ENCODE data around the gene TBCD. TPM values are rescaled to one million over a fixed set of nuclear protein-coding genes. Genes with fewer than 3 reads are reported as not detected.
A peak's percentile ranks its signal among the peaks of the same experiment; 100 is the strongest.

TBCD gene
- total RNA-seq, 2 experiments from 2014 or later = 155 to 157 TPM

DNA sequence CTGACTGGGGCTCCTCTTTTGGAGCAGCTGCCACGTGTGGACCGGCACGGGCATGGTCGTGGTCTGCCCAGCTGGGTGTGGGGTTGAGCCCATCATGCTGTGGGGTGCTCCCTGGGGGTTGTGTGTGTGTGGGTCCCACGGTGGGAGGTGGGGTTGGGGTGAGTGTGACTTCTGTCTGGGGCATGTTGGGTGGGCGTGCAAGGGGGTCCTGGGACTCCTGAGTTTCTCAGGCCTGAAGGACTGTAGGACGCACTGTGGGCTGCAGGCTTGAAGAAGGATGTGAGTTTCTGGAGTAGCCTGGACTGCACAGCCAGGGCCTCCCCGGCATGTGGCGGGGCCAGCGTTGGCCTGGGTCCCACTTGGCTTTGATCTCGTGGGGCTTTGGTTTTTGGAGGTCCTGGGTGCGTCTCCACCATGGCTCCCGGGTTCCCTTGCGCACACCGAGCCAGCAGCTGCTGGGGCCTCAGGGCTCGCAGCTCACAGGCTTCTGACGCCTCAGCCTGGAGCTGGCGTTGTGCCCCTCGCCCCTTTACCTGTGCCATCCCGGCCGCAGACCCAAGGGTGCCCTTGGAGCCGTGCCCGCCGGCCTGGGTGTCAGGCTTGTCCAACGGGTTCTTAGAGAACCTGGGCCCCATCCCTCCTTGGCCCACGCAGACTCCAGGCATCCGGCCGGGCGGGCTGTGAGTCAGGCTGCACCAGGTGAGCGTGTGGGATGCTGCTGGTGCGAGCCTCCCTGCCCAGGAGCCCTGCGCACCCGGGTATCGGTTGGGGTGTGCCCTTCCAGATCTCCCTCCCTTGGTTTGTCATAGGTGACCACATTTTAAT is 122.4 kb downstream of the TBCD start:
- H3K36me3 Mint-ChIP-seq (ENCODE audit: low read depth) = peaks cover 27% of the 10 kb centered on the region
- H3K9me3 Mint-ChIP-seq = no peaks in the 10 kb centered on the region
- no peak for DNase-seq
- no peaks in the 10 kb centered on the region for H3K27me3 Mint-ChIP-seq
- H3K4me1 Mint-ChIP-seq = peaks cover 56% of the 10 kb centered on the region
- POLR2A ChIA-PET = no interaction called here
- no peak overlapping the region for H3K27ac Mint-ChIP-seq
- CTCF ChIA-PET = interaction anchor here (1.0 to 1.7 kb wide), 6 partner anchors 10 to 92 kb away, joined by 3 to 4 read pairs (median 3); no protein-coding TSS in a partner anchor
- H3K4me3 Mint-ChIP-seq = no peak overlapping the region

DNA sequence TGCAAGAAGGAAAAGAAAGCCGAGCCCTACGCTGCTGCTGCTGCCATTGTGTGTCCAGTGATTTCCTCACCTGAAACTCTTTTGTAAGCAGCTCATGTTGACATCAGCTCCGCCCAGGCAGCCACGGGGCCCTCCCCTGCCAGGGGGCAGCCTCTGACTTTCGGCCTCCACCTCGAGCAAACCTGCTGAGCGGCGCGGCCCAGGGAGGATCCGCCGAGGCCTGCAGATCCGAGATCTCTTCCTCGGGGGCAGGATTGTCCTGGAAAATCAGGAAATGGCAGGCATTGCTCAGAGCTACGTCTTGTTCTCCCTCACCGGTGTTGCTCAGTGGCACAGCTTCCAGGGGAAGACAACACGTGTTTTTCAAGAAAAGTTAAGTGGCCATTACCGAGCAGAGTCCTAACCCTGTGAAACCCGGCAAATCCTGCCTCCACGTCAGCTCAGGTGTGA is 123.6 kb downstream of the TBCD start:
- Mint-ChIP-seq H3K27ac (no peak overlapping the region), H3K9me3 (no peaks in the 10 kb centered on the region), H3K27me3 (no peaks in the 10 kb centered on the region), H3K4me1 (peaks cover 60% of the 10 kb centered on the region), H3K4me3 (no peak overlapping the region), H3K36me3 (ENCODE audit: low read depth) (peaks cover 35% of the 10 kb centered on the region)
- no peak for DNase-seq
- ChIA-PET CTCF (interaction anchor here (1.0 to 1.9 kb wide), 8 partner anchors 9 to 93 kb away, joined by 3 to 7 read pairs (median 3); no protein-coding TSS in a partner anchor), POLR2A (no interaction called here)

DNA sequence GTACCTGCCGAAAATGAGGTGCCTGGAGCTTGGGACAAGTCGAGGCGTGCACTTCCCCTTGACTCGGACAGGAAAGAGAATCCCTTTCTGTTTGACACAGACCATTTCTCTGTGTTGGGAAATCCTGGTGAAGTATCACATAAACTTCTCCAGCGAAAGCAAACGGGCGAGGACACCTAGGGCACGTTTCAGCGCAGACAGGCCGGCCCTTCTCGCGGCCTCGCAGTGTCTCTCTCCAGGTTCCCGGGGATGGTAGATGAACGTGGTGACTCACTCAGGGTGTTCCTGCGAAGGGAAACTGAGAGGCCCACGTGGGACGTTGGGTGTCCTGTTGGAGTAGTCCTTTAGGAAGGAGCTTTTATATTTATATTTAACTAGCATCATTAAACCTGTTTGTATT is 124.3 kb downstream of the TBCD start:
- Mint-ChIP-seq H3K27me3 (no peaks in the 10 kb centered on the region), H3K4me3 (no peak overlapping the region), H3K9me3 (no peaks in the 10 kb centered on the region), H3K27ac (no peak overlapping the region), H3K4me1 (peaks cover 57% of the 10 kb centered on the region), H3K36me3 (ENCODE audit: low read depth) (peaks cover 30% of the 10 kb centered on the region)
- no peak for DNase-seq
- POLR2A ChIA-PET = no interaction called here
- CTCF ChIA-PET = interaction anchor here (0.8 to 1.9 kb wide), 5 partner anchors 9 to 32 kb away, joined by 3 to 7 read pairs (median 4); no protein-coding TSS in a partner anchor

DNA sequence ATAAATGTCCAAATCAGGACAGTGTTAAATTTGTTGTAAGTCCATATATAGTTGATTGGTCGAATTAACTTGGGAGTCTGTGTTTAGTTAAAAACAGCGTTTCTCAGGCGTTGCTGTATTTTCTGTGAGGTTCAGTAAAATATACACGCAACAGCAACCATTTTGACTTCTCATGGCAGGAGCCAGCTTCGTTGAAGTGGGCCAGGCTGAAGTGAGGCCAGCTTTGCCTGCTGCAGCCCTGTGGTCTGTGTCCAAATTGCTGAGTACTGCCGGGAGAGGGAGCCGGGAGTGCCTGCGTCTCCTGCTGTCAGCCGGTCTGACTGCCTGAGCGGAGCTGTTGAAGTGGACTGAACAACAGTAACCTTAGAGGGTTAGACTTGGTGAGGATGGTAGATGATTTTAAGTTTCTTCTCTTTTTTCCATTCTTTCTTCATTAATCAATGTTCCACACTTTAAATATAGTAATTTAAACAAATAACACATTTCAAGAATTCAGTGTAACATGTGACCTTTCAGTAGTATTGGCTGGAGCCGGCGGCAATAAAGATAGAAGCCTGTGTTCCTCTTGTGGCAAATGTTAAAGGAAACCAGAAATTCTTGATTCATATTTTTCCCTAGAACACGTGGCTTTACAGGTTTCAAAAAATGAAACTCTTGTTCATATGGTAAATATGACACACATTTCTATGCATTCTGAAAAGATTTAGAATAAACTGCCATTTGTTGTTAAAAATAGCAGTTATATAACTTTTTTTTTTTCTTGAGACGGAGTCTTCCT is 124.9 kb downstream of the TBCD start:
- Mint-ChIP-seq H3K27me3 (no peaks in the 10 kb centered on the region), H3K27ac (no peak overlapping the region), H3K9me3 (no peaks in the 10 kb centered on the region), H3K4me3 (no peak overlapping the region), H3K36me3 (ENCODE audit: low read depth) (peaks cover 29% of the 10 kb centered on the region), H3K4me1 (peaks cover 58% of the 10 kb centered on the region)
- POLR2A ChIA-PET = no interaction called here
- no peak for DNase-seq
- CTCF ChIA-PET = interaction anchor here (0.8 to 1.9 kb wide), 3 partner anchors 8 to 26 kb away, joined by 3 to 7 read pairs (median 7); no protein-coding TSS in a partner anchor

DNA sequence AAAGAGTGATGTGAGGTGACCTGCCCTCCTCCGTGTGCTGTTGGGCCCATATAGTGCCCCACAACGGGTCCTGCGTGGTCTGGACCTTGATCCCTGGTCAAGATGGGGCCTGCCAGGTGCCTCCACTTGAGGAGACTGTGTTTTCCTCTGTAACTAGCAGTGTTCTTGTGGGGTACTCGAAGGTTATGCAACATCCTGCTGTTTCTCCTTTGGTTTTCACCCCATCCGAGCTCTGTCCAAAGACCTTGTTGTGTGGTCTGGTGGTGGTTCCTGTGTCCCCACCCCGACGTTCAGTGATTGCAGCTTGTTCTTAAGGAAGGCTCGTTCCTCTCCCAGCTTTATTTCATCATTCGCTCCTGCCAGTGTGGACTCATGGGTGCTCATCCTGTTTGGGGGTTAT is 126.7 kb downstream of the TBCD start:
- peaks cover 25% of the 10 kb centered on the region for H3K36me3 Mint-ChIP-seq (ENCODE audit: low read depth)
- ChIA-PET CTCF (interaction anchor here (0.6 to 1.0 kb wide), 2 partner anchors 10 to 955 kb away, joined by 3 to 5 read pairs; no protein-coding TSS in a partner anchor), POLR2A (no interaction called here)
- H3K4me1 Mint-ChIP-seq = peaks cover 73% of the 10 kb centered on the region
- no peak overlapping the region for H3K27ac Mint-ChIP-seq
- no peak overlapping the region for H3K4me3 Mint-ChIP-seq
- no peak for DNase-seq
- no peaks in the 10 kb centered on the region for H3K27me3 Mint-ChIP-seq
- no peaks in the 10 kb centered on the region for H3K9me3 Mint-ChIP-seq

DNA sequence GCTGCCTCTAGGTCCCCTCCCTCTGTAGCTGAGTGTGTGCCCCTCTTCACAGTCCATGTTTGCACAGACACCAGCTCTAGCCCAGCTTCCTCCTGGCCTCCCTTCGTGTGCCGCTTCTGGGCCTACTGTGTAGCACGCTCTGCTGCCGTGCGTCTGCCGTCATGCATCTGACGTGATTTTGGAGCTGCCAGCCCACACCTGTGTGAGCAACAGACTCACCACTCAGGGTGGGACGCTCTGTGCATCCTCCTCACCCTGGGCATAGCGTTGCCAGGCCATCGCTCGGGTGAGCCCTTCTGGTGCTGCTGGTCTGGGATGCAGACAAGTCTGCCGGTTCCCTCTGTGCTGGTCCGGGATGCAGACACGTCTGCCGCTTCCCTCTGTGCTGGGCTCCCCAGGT is 127.4 kb downstream of the TBCD start:
- POLR2A ChIA-PET = no interaction called here
- no peak for DNase-seq
- CTCF ChIA-PET = no interaction called here
- H3K4me1 Mint-ChIP-seq = peaks cover 80% of the 10 kb centered on the region
- H3K4me3 Mint-ChIP-seq = no peak overlapping the region
- H3K9me3 Mint-ChIP-seq = no peaks in the 10 kb centered on the region
- H3K27me3 Mint-ChIP-seq = no peaks in the 10 kb centered on the region
- H3K27ac Mint-ChIP-seq = peak overlapping the region; percentile 6
- H3K36me3 Mint-ChIP-seq (ENCODE audit: low read depth) = peaks cover 30% of the 10 kb centered on the region

DNA sequence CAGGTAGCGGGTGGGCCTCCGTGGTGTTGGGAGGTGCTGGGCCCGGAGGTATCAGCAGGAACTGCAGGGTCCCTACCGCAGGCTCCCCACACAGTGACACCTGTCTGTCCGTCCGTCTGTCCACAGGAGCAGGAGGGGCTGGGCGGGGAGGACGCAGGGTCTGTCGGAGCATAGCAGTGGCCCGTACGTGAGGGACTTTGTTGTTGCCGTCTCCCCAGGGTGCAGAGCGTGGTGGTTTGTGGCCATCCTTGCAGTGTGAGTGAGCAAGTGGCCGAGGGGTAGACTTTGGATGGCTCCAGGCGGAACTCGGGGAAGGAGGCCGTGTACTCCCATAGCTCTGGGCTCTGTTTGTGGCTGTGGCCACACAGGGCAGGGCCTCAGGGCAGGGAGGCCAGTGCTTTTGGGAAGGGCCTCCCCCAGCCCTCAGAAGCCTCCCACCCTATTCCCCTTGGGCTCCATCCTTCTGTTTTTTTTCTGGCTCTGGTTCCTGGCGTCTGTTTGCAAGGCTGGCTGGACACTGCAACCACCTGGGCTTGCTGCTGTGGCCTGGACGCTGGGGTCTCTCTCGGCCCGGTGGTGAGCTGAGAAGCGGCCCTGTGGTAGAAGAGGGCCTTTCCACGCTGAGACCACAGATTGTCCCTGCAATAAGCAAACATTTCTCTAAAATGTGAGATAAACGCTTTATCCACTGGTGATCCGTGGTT is 128.9 kb downstream of the TBCD start:
- H3K9me3 Mint-ChIP-seq = no peaks in the 10 kb centered on the region
- H3K4me1 Mint-ChIP-seq = peaks cover 87% of the 10 kb centered on the region
- H3K4me3 Mint-ChIP-seq = no peak overlapping the region
- no peak overlapping the region for H3K27ac Mint-ChIP-seq
- CTCF ChIA-PET = interaction anchor here (0.6 to 1.0 kb wide), 4 partner anchors 9 to 277 kb away, joined by 3 to 4 read pairs (median 3); no protein-coding TSS in a partner anchor
- DNase-seq = no peak
- no peaks in the 10 kb centered on the region for H3K27me3 Mint-ChIP-seq
- POLR2A ChIA-PET = no interaction called here
- H3K36me3 Mint-ChIP-seq (ENCODE audit: low read depth) = peaks cover 28% of the 10 kb centered on the region

DNA sequence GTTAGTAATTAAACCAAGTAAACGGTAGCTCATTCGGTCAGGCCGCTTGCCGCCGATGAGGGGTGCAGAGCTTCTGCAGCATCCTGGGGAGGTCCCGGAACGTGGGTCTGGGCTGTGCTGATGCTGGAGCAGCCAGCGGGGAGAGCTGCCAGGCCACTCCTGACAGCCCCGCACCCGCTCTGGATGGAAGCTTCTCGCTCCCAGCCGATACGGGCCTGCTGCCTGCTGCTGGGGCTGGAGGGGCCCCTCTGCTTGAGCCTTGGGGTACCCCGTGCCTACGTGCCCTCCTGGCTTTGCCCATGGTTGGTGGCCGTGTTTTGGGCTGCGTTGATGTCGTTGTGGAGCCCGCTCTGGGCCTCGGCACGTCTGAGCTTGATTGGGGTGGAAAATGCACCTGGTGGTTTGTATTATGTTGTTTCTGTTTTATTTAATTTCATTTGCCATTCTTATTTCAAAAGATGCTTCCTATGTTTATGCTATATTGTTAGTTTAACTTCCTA is 129.5 kb downstream of the TBCD start:
- Mint-ChIP-seq H3K9me3 (no peaks in the 10 kb centered on the region), H3K27ac (peak overlapping the region; percentile 96), H3K36me3 (ENCODE audit: low read depth) (peaks cover 31% of the 10 kb centered on the region), H3K4me1 (peaks cover 88% of the 10 kb centered on the region), H3K27me3 (no peaks in the 10 kb centered on the region), H3K4me3 (peak overlapping the region; percentile 25)
- CTCF ChIA-PET = interaction anchor here (0.6 to 1.0 kb wide), 5 partner anchors 8 to 278 kb away, joined by 3 to 4 read pairs (median 3); no protein-coding TSS in a partner anchor
- POLR2A ChIA-PET = no interaction called here
- no peak for DNase-seq

DNA sequence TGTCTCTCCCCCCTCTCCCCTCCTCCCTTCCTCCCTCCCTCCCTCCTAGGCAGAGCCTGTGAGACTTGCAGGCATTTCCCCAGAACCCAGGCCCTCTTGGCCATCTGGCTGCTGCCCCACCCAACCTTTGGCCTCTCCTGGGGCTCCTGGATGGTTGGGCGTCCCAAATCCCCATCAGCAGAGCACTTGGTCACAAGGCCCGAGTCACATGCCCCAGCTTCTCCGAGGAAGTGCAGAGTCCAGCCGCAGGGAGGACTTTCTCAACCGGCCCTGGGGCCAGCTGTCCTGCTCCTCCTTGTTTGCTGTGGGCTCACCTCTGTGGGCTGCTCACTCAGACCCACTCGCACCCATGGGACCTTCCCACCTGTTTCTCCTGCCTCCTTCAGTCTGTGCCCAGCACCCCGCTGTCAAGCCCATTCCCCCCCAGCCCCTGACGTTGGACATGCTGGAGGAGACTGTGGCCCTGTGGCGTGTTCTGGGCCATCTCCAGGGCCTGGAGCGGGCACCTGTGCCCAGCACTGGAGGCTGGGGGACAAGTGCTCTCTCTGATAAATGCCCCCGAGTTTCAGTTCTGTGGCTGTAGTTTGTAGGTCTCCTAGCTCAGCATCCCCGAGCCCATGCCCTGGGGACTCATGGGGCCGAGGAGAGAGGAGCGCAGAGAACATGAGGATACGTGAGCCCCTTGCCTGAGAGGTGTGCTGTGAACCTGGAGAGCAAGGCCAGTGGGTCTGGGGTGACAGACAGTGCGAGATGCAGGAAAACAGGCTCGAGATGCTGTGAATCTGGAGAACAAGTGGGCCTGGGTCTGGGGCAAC is 130.2 kb downstream of the TBCD start:
- no peaks in the 10 kb centered on the region for H3K27me3 Mint-ChIP-seq
- peak overlapping the region; percentile 73 for H3K4me3 Mint-ChIP-seq
- CTCF ChIA-PET = interaction anchor here (0.6 to 1.5 kb wide), 2 partner anchors 12 to 25 kb away, joined by 3 to 4 read pairs; no protein-coding TSS in a partner anchor

DNA sequence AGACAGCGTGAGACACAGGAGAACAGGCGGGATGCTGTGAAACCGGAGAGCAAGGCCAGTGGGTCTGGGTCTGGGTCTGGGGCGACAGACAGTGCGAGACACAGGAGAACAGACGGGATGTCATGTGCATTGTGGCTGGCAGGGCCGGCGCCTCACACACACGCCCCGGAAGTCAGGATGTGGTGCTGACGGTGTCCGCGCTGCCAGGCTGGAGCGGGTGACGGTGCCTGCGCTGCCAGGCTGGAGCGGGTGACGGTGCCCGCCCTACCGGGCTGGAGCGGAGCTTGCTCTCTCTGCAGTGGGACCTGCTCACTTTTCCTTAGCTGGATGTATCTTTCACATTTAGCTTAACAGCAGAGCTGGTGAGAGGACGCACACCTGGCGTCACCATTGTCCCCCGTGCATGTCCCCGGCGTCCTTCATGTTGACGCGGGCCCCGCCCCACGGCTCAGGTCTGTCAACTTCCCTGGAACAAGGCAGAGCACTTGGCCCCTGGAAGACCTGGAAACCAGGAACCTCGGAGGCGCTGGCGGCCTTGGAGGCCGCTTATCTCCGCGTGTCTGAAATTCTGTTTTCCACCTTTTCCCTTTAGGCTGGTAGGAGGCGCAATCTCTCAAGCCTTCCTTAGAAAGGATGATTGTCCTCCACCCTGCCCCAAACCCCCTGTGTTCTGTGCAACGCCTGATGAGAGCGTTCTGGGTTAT is 131.0 kb downstream of the TBCD start:
- DNase-seq = peak; percentile 84
- Mint-ChIP-seq H3K4me1 (peaks cover 93% of the 10 kb centered on the region), H3K9me3 (no peaks in the 10 kb centered on the region), H3K27me3 (no peaks in the 10 kb centered on the region), H3K4me3 (peak overlapping the region; percentile 73), H3K36me3 (ENCODE audit: low read depth) (peaks cover 42% of the 10 kb centered on the region), H3K27ac (peak overlapping the region; percentile 96)
- ChIA-PET POLR2A (no interaction called here), CTCF (interaction anchor here (0.8 to 1.5 kb wide), 2 partner anchors 11 to 13 kb away, joined by 3 to 4 read pairs; no protein-coding TSS in a partner anchor)

More for the DNA sequence above, 130.2 kb downstream of the TBCD start:
- Mint-ChIP-seq H3K36me3 (ENCODE audit: low read depth) (peaks cover 34% of the 10 kb centered on the region), H3K4me1 (peaks cover 88% of the 10 kb centered on the region), H3K27ac (peak overlapping the region; percentile 96), H3K9me3 (no peaks in the 10 kb centered on the region)
- POLR2A ChIA-PET = no interaction called here
- no peak for DNase-seq

DNA sequence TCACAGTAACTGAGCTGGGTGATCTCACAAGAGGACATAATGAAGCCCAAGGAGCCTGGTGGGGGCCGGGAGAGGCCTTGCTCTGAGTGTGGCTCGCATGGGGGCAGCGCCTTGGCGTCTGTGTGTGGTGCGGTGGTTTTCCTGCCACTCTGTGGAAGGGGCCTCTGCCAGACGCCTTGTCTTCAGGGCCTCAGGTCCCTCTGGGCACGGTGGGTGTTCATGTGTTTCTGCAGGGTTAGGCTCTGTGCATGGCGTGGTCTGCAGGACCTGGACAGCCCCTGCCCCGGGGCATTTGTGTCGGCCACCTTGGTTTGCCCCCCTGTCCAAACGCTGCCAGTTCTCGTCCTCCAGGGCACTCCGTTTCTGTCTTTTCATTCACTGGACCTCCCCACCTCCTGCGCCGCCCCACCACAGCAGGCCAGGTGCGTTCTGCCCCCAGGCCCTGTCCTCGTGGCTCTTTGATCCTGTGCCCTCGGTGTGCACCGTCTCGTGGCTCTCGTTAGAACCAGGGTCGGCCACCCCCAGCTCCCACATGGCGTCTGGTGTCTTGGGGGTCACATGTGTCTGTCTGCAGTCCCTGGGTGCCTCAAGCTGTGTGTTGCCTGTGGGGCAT is 131.7 kb downstream of the TBCD start:
- ChIA-PET CTCF (interaction anchor here (0.7 to 1.5 kb wide), 4 partner anchors 10 to 20 kb away, joined by 3 to 4 read pairs (median 4); no protein-coding TSS in a partner anchor), POLR2A (interaction anchor here (0.6 kb wide), 1 partner anchor 26 kb away, joined by 3 read pairs; no protein-coding TSS in a partner anchor)
- Mint-ChIP-seq H3K27me3 (no peaks in the 10 kb centered on the region), H3K4me1 (peaks cover 89% of the 10 kb centered on the region), H3K36me3 (ENCODE audit: low read depth) (peaks cover 42% of the 10 kb centered on the region), H3K9me3 (no peaks in the 10 kb centered on the region), H3K4me3 (peak overlapping the region; percentile 73), H3K27ac (peak overlapping the region; percentile 96)
- DNase-seq = no peak
